Left lobe of liver (tissue), 1 donor: ENCODE measurements around the gene GLP2R. TPM values are rescaled to one million over a fixed set of nuclear protein-coding genes. Genes with fewer than 3 reads are reported as not detected.

Experiments
- total RNA-seq: library from RNA; stranded (reverse); gene quantifications from one replicate; pipeline ENCODE4 v1.2.1, GENCODE V29; 2021
- donor health status: DM: no; HTN: yes; CAD: no.

Gene GLP2R
- total RNA-seq, 1 donor from 2014 or later: 0.68 TPM

Other genes with a start within 250 kb of the GLP2R start
- not detected for gene CFAP52, start 249.3 kb upstream of the GLP2R start, total RNA-seq
- 11.8 TPM for gene USP43, start 180.4 kb upstream of the GLP2R start, total RNA-seq
- not detected for gene DHRS7C, start 34.3 kb upstream of the GLP2R start, total RNA-seq
- not detected for gene GSG1L2, start 3.8 kb upstream of the GLP2R start, total RNA-seq
- gene RCVRN, start 79.3 kb downstream of the GLP2R start, total RNA-seq: not detected